DOHH2 (cell line): Measurements from ENCODE around the gene OTUD1.

Experiments used
- H3F3A ChIP-seq: fragments of 200-600 bp; sonication (generic), shearing (Covaris generic); 2 replicates; pipeline ENCODE4 v1.6.0; 2016; ENCODE audit warnings: antibody characterized with exemption, mild to moderate bottlenecking; ENCODE audit not compliant: control insufficient read depth, insufficient read depth
- H3K27ac ChIP-seq: fragments of 200-600 bp; sonication (generic); 2 replicates; pipeline ENCODE4 v1.5.1; 2014; ENCODE audit warnings: low read depth, mild to moderate bottlenecking, low read length, moderate library complexity
- H3K27me3 ChIP-seq: fragments of 200-600 bp; sonication (generic); 2 replicates; pipeline ENCODE4 v1.6.1; 2014; ENCODE audit warnings: mild to moderate bottlenecking, low read length, mixed read lengths; ENCODE audit not compliant: control insufficient read depth
- H3K36me3 ChIP-seq: fragments of 200-600 bp; sonication (generic); 2 replicates; pipeline ENCODE4 v1.6.1; 2014; ENCODE audit warnings: mild to moderate bottlenecking, low read length, moderate library complexity, mixed read lengths; ENCODE audit not compliant: control insufficient read depth
- H3K4me1 ChIP-seq: fragments of 200-600 bp; sonication (generic); 2 replicates; pipeline ENCODE4 v1.6.1; 2014; ENCODE audit warnings: mild to moderate bottlenecking, low read length, mixed read lengths; ENCODE audit not compliant: control insufficient read depth
- H3K4me2 ChIP-seq: fragments of 200-600 bp; sonication (generic); 2 replicates; pipeline ENCODE4 v1.6.0; 2014; ENCODE audit warnings: mild to moderate bottlenecking, low read length, moderate library complexity
- H3K4me3 ChIP-seq: fragments of 200-600 bp; sonication (generic); 2 replicates; pipeline ENCODE4 v1.5.1; 2014; ENCODE audit warnings: mild to moderate bottlenecking, low read length, mixed read lengths
- H3K79me2 ChIP-seq: fragments of 200-600 bp; sonication (generic); 2 replicates; pipeline ENCODE4 v1.6.1; 2014; ENCODE audit warnings: mild to moderate bottlenecking, low read length, mixed read lengths; ENCODE audit not compliant: control insufficient read depth
- H3K9me2 ChIP-seq: fragments of 200-600 bp; sonication (generic); replicated peaks from 2 replicates; pipeline ENCODE4 v1.6.1; 2014; ENCODE audit warnings: mild to moderate bottlenecking, low read length, mixed read lengths; ENCODE audit not compliant: control insufficient read depth
- H3K9me3 ChIP-seq: fragments of 200-600 bp; sonication (generic); 2 replicates; pipeline ENCODE4 v1.6.1; 2014; ENCODE audit warnings: antibody characterized with exemption, low read length, mixed read lengths; ENCODE audit not compliant: control insufficient read depth, insufficient read depth
- H4K20me1 ChIP-seq: fragments of 200-600 bp; sonication (generic); 2 replicates; pipeline ENCODE4 v1.6.0; 2014; ENCODE audit warnings: low read depth, mild to moderate bottlenecking, antibody characterized with exemption, low read length, moderate library complexity; ENCODE audit not compliant: control insufficient read depth, insufficient read depth
- EZH2phosphoT487 ChIP-seq: fragments of 200-600 bp; sonication (generic); IDR thresholded peaks from 2 replicates; pipeline ENCODE4 v1.6.1; 2017; ENCODE audit warnings: borderline replicate concordance, mild to moderate bottlenecking, antibody characterized with exemption, low read length, moderate library complexity, mixed read lengths
- TF ChIP-seq, protein P1 (sequence below): fragments of 200-600 bp; sonication (generic); IDR thresholded peaks from one replicate; pipeline ENCODE4 v1.5.1; 2014; ENCODE audit warnings: antibody characterized with exemption, mild to moderate bottlenecking, low read depth, low read length; ENCODE audit not compliant: poor library complexity, severe bottlenecking

The OTUD1 gene

DNA sequence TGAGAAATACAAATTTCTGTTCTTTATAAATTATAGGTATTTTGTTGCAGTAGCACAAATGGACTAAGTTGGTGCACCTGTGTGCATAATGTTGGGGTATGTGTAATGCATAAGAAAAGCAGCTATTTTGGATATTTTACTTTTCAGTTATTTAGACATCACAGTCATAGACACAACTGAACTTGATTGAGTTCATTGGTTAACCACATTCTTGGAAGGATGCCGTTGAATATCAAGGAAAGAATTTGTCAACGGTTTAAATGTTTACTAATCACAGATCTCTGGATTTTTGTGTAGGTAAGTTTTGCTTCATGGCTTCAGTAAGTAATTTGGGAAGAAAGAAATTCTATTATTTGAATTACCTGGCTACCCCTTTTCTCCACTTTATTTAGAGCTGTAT lies 4.1 kb downstream of the OTUD1 start:
- peaks cover 6% of the 10 kb centered on the region; the same call in 1 of the 2 replicates for H4K20me1 ChIP-seq

DNA sequence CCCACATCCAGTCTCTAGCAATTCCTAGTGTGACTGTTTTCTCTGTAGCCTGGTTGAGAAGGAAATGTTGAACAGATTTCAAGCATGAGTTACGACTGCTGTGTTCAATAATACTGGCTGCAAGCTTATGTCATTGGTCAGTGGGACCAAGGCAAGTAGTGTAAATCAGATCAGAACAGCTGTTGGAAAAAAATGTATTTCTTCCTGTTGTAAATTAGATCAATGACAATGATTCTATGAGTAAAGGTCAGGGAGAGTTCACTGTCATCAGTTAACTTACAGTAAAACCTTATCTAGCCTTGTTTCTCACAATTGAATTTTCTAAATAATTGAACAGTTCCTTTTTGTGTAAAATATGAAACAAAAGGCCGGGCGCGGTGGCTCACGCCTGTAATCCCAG lies 6.7 kb downstream of the OTUD1 start:
- Histone ChIP-seq H3K27ac (no peak overlapping the region), H3K27me3 (no peaks in the 10 kb centered on the region), H3F3A (peaks cover 27% of the 10 kb centered on the region), H3K9me3 (0 out of 2 replicates have a peak, but pooled peaks cover 4% of the 10 kb centered on the region), H4K20me1 (peaks cover 6% of the 10 kb centered on the region; the same call in 1 of the 2 replicates), H3K36me3 (peaks cover 21% of the 10 kb centered on the region), H3K4me3 (no peak overlapping the region), H3K79me2 (peaks cover 45% of the 10 kb centered on the region), H3K4me2 (no peak overlapping the region), H3K9me2 (no peaks in the 10 kb centered on the region), H3K4me1 (peaks cover 76% of the 10 kb centered on the region)
- TF ChIP-seq, protein P1, sequence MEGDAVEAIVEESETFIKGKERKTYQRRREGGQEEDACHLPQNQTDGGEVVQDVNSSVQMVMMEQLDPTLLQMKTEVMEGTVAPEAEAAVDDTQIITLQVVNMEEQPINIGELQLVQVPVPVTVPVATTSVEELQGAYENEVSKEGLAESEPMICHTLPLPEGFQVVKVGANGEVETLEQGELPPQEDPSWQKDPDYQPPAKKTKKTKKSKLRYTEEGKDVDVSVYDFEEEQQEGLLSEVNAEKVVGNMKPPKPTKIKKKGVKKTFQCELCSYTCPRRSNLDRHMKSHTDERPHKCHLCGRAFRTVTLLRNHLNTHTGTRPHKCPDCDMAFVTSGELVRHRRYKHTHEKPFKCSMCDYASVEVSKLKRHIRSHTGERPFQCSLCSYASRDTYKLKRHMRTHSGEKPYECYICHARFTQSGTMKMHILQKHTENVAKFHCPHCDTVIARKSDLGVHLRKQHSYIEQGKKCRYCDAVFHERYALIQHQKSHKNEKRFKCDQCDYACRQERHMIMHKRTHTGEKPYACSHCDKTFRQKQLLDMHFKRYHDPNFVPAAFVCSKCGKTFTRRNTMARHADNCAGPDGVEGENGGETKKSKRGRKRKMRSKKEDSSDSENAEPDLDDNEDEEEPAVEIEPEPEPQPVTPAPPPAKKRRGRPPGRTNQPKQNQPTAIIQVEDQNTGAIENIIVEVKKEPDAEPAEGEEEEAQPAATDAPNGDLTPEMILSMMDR: no peak
- TF ChIP-seq EZH2phosphoT487: no peak

More for the DNA sequence above, 4.1 kb downstream of the OTUD1 start:
- H3K4me1 ChIP-seq: peaks cover 62% of the 10 kb centered on the region
- no peaks in the 10 kb centered on the region for H3K9me3 ChIP-seq
- H3K79me2 ChIP-seq: peaks cover 53% of the 10 kb centered on the region
- H3F3A ChIP-seq: peaks cover 7% of the 10 kb centered on the region
- no peaks in the 10 kb centered on the region for H3K27me3 ChIP-seq
- peaks cover 27% of the 10 kb centered on the region for H3K36me3 ChIP-seq
- H3K4me2 ChIP-seq: peak overlapping the region; percentile 87
- TF ChIP-seq EZH2phosphoT487: no peak
- TF ChIP-seq, protein P1: no peak
- no peaks in the 10 kb centered on the region for H3K9me2 ChIP-seq
- H3K4me3 ChIP-seq: peak overlapping the region; percentile 91
- H3K27ac ChIP-seq: 0 out of 2 replicates have a peak overlapping the region, but pooled peaks have one; percentile 23

DNA sequence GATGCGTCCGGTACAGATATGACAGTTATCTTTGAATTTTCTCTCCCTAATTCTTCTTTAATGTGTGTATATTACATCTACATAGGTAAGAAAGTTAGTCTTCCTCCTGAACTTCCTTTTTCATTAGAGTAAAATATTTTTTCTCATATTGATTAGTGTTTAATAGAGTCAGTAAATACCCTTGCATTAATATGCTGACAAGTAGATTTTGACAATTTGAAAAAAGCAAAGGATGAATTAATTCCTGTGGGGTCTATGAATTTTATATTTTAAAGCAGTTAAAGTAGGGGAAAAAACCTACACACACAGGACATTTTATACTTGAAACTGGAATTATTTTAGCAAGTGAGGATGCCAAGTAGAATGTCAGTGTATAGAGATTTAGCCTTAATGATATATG lies 9.4 kb downstream of the OTUD1 start:
- Histone ChIP-seq H4K20me1 (no peaks in the 10 kb centered on the region), H3K27ac (peak overlapping the region; percentile 92), H3K27me3 (no peaks in the 10 kb centered on the region), H3K4me2 (peak overlapping the region; percentile 81), H3K4me3 (peak overlapping the region; percentile 53), H3K36me3 (peaks cover 3% of the 10 kb centered on the region), H3F3A (peaks cover 37% of the 10 kb centered on the region), H3K79me2 (peaks cover 17% of the 10 kb centered on the region), H3K9me2 (no peaks in the 10 kb centered on the region), H3K4me1 (peaks cover 76% of the 10 kb centered on the region), H3K9me3 (0 out of 2 replicates have a peak, but pooled peaks cover 4% of the 10 kb centered on the region)
- TF ChIP-seq, protein P1: no peak
- no peak for TF ChIP-seq EZH2phosphoT487
